Activated T-cell treated with anti-CD3 and anti-CD28 coated beads for 24 hours (primary cell): ENCODE data around the gene SPTBN2.

Source experiments
- DNase-seq: peaks from one replicate; pipeline ENCODE4 v3.0.0-alpha.2; 2020; ENCODE audit warnings: low read depth

SPTBN2 gene

GRCh38 chr11:66701432-66702240 is 27.4 kb downstream of the SPTBN2 start:
- no peak for DNase-seq

DNA sequence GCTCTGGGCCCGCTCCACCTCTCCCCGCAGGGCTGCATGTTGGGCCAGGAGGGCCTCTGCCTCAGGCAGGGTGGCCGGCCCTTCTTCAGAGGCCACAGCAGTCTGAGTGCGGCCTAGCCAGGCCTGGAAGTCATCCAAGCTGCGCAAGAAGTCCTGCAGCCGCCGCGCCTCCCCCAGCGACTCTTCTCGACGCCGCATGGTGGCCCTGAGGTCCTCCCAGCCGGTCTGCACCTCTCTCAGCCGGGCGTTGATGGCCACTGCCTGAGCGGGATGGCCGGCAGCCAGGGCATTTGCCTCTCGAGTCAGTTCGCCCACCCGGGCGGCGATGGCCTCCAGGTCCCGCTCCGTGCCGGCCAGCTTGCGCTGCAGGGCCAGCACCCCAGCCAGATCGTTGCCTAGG is 28.3 kb downstream of the SPTBN2 start:
- no peak for DNase-seq

DNA sequence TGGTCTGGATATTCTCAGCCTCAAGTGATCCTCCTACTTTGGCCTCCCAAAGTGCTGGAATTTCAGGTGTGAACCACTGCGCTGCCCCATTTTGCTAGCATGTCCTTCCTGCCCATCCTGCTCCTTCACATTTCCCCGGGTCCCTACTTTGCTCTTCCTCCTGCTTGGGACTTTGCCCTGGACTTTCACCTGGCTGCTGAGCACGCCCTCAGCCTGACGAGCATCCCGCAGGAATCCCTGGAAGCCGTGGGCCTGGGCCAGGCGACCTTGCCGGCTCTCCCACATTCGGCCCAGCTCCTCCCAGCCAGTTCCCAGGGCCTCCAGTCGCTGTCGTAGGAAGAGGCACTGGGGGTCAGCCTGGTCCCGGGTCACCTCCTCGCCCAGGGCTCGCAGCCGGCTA is 28.7 kb downstream of the SPTBN2 start:
- no peak for DNase-seq

DNA sequence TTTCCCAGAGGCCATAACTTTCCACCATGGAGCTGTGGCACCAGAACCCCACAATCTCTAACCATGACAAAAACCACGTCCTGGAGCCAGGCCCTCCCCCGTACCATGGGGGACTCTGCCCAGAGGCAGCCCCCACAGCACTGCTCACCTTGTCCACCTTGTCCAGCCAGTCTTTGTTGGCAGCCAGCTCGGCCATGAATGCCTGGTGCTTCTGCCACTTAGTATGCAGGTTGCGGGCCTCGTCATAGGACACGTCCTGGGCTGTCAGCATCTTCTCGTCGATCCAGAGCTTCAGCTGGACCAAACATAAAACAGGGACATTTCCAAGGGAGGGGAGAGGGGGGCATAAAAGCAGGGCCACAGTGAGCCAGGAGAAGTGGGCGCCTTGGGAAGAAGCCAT is 30.5 kb downstream of the SPTBN2 start:
- DNase-seq = no peak

DNA sequence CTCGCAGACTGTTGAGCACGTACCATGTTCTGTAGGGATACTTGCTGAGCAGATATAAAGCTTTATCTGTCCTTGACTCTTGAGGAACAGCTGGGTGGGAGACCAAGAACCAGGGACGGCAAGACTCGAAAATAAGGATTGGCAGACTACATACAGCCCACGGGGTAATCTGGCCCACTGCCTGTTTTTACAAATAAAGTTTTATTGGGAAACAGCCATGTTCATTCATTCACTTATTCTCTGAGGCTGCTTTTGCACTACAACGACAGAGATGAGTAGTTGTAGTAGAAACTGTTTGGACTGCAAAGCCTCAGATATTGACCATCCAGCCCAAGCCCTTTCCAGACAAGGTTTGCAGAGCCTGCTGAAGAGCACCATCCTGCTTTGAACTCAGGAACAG is 31.0 kb downstream of the SPTBN2 start:
- DNase-seq = no peak

DNA sequence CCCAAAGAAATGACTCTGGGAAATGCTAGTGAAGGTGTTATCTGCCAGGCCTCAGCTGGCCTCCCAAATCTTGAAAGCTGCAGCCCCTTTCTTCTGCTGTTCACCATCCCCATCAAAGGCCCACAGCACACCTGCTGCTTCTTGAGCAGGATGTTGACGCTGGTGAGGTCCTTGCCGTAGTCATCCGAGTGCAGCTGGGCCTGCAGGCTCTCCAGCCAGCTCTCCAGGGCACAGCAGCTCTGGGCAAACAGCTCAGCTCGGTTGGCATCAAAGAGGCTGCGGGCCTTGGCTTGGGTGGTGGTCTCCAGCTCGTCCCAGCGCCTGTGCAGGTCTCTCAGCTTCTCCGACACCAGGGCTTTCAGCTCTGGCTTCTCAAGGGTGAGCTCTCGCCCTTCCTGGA is 32.9 kb downstream of the SPTBN2 start:
- no peak for DNase-seq

GRCh38 chr11:66694732-66695207 is 34.2 kb downstream of the SPTBN2 start:
- peak; percentile 79 for DNase-seq

GRCh38 chr11:66694056-66694410 is 35.0 kb downstream of the SPTBN2 start:
- DNase-seq = no peak

DNA sequence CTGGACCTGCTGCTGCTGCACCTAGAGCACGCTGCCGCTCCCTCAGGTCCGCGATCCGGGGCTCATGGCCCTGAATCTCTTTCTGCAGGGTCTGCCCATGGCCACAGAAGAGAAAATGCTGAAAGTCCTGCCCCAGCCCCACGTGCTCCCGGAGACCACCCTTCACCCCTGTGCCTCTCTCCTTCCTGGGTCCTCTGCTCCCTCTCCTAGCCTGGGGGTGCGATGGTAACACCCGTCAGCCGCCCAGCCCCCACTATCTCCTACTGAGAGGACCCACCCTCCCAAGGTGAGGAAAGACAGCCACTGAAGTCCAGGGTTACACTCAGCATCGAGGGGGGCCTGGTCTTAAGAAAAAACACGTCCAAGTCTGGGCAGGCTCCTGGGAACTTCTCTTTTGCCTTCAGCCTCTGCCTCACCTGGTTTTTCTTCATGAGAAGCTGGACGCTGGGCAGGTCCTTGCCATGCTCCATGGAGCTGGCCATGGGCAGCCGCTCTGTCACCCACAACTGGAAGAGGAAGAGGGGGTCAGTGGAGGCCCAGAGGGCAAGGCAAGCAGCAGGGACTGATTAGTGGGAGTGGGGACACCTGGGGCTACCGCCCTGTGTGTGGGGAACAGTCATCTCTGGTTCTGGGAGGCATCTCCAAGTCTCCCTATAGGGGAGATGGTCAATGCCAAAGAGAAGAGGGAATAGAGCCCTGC is 35.5 kb downstream of the SPTBN2 start:
- no peak for DNase-seq

DNA sequence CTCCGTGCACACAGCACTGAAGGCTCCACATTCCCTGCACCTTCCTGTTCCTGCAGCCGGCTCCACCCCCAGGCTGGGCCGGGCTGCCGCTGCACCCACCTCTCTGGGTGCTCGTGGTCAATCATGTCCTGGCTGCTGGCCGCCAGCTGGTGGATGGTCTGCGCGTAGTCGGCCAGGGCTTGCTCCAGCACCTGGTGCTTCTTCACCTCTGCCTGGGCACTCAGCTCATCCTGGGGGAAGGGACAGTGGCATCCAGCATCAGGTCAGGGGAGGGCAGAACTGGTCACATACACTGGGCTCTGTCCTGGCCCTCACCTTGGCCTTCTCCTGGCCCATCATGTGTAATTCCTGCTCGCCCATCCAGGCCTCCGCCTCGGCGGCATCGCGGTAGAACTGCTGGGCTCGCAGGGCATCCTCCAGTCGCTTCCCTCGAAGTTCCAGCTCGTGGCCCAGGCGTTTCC is 36.1 kb downstream of the SPTBN2 start:
- DNase-seq = no peak

- DNase-seq = no peak
Measured at GRCh38 chr11:66692446-66692845, 36.6 kb downstream of the SPTBN2 start.

DNA sequence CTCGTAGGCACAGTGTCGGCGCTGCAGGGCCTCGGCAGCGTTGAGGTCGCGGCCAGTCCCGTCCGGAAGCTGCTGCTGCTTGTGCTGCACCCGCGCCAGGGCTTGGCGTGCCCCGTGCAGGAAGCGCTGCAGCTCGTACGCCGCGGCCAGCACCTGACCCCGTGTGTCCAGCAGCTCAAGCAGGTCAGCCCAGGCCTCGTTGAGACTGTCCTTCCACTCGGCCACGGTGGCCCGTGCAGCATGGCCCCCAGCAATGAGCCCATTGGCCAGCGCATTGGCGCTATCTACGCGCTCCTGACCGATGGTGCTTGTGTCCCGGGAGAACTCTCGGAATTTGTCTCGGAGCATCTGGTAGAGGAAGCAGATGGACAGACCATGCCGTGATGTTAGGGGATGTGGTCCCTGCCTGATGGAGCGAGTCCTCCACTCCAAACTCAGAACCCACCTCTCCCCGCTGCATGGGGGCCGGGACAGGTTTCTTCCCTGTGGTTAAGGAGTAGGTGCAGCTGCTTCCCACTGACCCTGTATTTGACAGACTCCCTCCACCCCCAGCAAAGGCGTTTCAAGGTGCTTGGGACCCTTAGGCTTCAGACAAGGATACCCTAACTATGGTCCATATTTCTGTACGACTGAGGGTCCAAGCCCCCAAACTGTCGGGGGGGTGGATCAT is 37.6 kb downstream of the SPTBN2 start:
- no peak for DNase-seq

- DNase-seq = no peak
Measured at GRCh38 chr11:66689661-66690590, 39.1 kb downstream of the SPTBN2 start.

DNA sequence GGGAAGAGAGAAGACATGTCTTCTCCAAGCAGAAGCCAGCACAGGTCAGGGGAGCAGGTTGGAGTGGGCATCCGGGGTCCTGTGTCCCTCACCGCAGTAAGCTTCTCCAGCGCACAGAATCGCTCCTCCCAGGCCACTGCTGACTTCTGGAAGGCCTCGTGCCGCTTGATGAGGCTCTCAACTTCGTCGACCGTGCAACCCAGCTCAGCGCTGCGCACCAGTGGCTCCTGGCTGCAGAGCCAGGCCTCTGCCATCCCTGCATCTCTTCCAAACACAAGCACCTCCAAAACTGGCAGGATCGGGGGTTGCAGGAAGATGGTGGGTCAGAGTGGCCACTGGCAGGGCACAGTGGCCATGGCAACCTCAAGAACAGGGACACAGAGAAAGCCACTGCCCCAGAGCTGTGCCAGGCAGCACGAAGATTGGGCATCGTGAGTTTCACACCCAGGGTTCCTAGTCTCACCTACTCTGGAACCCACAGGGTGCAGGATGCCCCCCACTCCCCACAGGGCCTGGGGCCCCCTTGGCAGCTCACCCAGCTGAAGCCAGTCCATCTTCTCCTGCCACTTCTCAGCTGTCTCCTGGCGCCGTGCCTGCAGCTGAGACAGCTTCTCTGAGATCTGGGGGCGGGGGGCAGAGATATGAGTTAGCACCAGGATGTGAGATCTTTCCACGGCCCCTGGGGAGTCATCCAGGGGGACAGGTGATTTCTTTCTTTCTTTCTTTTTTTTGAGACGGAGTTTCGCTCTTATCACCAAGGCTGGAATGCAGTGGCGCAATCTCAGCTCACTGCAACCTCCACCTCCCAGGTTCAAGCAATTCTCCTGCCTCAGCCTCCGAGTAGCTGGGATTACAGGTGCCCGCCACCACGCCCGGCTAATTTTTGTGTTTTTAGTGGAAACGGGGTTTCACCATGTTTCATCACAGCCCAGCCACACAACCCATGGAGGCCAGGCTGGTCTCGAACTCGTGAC is 40.2 kb downstream of the SPTBN2 start:
- DNase-seq = no peak

- no peak for DNase-seq
Measured at GRCh38 chr11:66687831-66688281, 41.2 kb downstream of the SPTBN2 start.

- DNase-seq = no peak
Measured at GRCh38 chr11:66686801-66687750, 41.9 kb downstream of the SPTBN2 start.

GRCh38 chr11:66686100-66686785 is 42.8 kb downstream of the SPTBN2 start:
- DNase-seq = no peak

- DNase-seq = no peak
Measured at GRCh38 chr11:66685276-66686099, 43.5 kb downstream of the SPTBN2 start.
